DOHH2 (cell line): Measurements from ENCODE around the gene CHD5.

Experiments used
- EZH2phosphoT487 ChIP-seq: fragments of 200-600 bp; sonication (generic); IDR thresholded peaks from 2 replicates; pipeline ENCODE4 v1.6.1; 2017; ENCODE audit warnings: borderline replicate concordance, mild to moderate bottlenecking, antibody characterized with exemption, low read length, moderate library complexity, mixed read lengths
- TF ChIP-seq, protein P1 (sequence below): fragments of 200-600 bp; sonication (generic); IDR thresholded peaks from one replicate; pipeline ENCODE4 v1.5.1; 2014; ENCODE audit warnings: antibody characterized with exemption, mild to moderate bottlenecking, low read depth, low read length; ENCODE audit not compliant: poor library complexity, severe bottlenecking

DNA sequence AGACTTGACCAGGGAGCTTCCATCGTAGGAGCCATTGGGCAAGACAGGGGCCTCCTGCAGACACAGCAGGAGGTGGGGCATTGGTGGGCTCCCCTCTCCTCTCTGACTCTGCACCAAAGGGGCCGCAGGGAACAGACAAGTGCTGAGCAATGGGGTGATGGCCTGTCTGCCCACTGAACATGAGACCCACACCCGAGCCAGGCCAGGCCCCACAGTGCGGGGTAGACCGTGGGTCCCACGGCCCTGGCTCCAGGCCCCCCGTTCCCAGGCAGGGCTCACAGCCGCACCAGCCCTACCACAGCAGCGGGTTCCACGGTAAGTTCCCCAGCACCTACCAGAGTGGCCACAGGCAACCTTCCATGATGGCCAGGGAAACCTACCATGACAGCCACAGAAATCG lies 45.9 kb downstream of the CHD5 start:
- TF ChIP-seq, protein P1, sequence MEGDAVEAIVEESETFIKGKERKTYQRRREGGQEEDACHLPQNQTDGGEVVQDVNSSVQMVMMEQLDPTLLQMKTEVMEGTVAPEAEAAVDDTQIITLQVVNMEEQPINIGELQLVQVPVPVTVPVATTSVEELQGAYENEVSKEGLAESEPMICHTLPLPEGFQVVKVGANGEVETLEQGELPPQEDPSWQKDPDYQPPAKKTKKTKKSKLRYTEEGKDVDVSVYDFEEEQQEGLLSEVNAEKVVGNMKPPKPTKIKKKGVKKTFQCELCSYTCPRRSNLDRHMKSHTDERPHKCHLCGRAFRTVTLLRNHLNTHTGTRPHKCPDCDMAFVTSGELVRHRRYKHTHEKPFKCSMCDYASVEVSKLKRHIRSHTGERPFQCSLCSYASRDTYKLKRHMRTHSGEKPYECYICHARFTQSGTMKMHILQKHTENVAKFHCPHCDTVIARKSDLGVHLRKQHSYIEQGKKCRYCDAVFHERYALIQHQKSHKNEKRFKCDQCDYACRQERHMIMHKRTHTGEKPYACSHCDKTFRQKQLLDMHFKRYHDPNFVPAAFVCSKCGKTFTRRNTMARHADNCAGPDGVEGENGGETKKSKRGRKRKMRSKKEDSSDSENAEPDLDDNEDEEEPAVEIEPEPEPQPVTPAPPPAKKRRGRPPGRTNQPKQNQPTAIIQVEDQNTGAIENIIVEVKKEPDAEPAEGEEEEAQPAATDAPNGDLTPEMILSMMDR: no peak
- TF ChIP-seq EZH2phosphoT487: no peak
